ENCODE data around the gene SAMD9. TPM values are rescaled to one million over a fixed set of nuclear protein-coding genes. Genes with fewer than 3 reads are reported as not detected.

The SAMD9 gene
- total RNA-seq, 1 experiment from 2014 or later, result not detected

- H3K23ac ChIP-seq (ENCODE audit: insufficient read length, low read depth, low read length), result no peak overlapping the region
- H2BK15ac ChIP-seq (ENCODE audit: low read depth, low read length), result no peak overlapping the region
- no peaks in the 10 kb centered on the region for H4K20me1 ChIP-seq (ENCODE audit: control insufficient read depth, insufficient read depth, insufficient read length)
- no peak overlapping the region for H3K56ac ChIP-seq (ENCODE audit: insufficient read length, low read depth, low read length)
- H3K4ac ChIP-seq (ENCODE audit: low read depth, low read length), result no peak overlapping the region
- no peaks in the 10 kb centered on the region for H3K27me3 ChIP-seq (ENCODE audit: insufficient read depth, low read length)
- no peak for TF ChIP-seq CTCF (conservative IDR thresholded peaks at IDR 0.05)
- H3K27ac ChIP-seq (ENCODE audit: insufficient read length, low read depth, low read length), result no peak overlapping the region
- H2BK5ac ChIP-seq (ENCODE audit: insufficient read length, low read length), result no peak overlapping the region
- no peaks in the 10 kb centered on the region for H3K9me3 ChIP-seq (ENCODE audit: control insufficient read depth, low read depth, low read length)
- no peak overlapping the region for H3K18ac ChIP-seq (ENCODE audit: insufficient read length, low read depth, low read length)
- H2BK120ac ChIP-seq (ENCODE audit: low read depth, low read length, poor library complexity, severe bottlenecking), result no peak overlapping the region
- H3T11ph ChIP-seq (ENCODE audit: low read length), result no peak overlapping the region
- H3K4me1 ChIP-seq (ENCODE audit: insufficient read depth, low read length), result no peaks in the 10 kb centered on the region
- H3K79me1 ChIP-seq (ENCODE audit: insufficient read depth, low read depth, low read length, poor library complexity, severe bottlenecking), result no peaks in the 10 kb centered on the region
- no peak for DNase-seq
- no peak overlapping the region for H3K4me2 ChIP-seq (ENCODE audit: insufficient read depth, insufficient read length, low read length)
- H4K5ac ChIP-seq (ENCODE audit: insufficient read length, low read depth, low read length), result no peak overlapping the region
- no peak overlapping the region for H4K91ac ChIP-seq (ENCODE audit: insufficient read length, low read depth, low read length)
- no peak overlapping the region for H3K27ac Mint-ChIP-seq
- H2AK5ac ChIP-seq (ENCODE audit: insufficient read length, low read length), result no peak overlapping the region
- no peaks in the 10 kb centered on the region for H3K79me2 ChIP-seq (ENCODE audit: insufficient read depth, low read length)
- no peaks in the 10 kb centered on the region; the same call in 1 of the 2 replicates for H3K27me3 Mint-ChIP-seq (ENCODE audit: low read depth)
- peaks cover 3 to 4% of the 10 kb centered on the region in 2 experiments for H3K4me1 Mint-ChIP-seq
- no CpG with 5 or more reads among the region's 6 CpGs for WGBS (ENCODE audit: extremely low coverage, insufficient read length, low lambda C conversion rate)
- H3K23me2 ChIP-seq (ENCODE audit: insufficient read length, low read depth, low read length, poor library complexity, severe bottlenecking), result no peaks in the 10 kb centered on the region
- no peak overlapping the region for H3K9ac ChIP-seq (ENCODE audit: extremely low read depth, insufficient read length, low read length)
- no peak overlapping the region for H3K14ac ChIP-seq (ENCODE audit: insufficient read depth, low read length)
- no peak overlapping the region for H2BK20ac ChIP-seq (ENCODE audit: low read depth, low read length, poor library complexity, severe bottlenecking)
- H3K9me3 Mint-ChIP-seq, result no peaks in the 10 kb centered on the region
- no peak overlapping the region for H2BK12ac ChIP-seq (ENCODE audit: insufficient read length, low read depth, low read length)
- no peak overlapping the region for H2AFZ ChIP-seq (ENCODE audit: low read length)
- H4K8ac ChIP-seq (replicated peaks; ENCODE audit: insufficient read length, low read depth, low read length), result no peak overlapping the region
- H3K4me3 Mint-ChIP-seq, result no peak overlapping the region
- no peaks in the 10 kb centered on the region for H3K36me3 Mint-ChIP-seq (ENCODE audit: insufficient read depth in 1 of 3, low read depth in 3 of 3)
Measured at GRCh38 chr7:93051660-93052059, 66.1 kb downstream of the SAMD9 start.

Other genes starting within 250 kb of the SAMD9 start
- not detected in 2 replicates for gene SAMD9L, start 30.4 kb upstream of the SAMD9 start, total RNA-seq (2021)
- not detected in 2 replicates for gene HEPACAM2, start 108.5 kb upstream of the SAMD9 start, total RNA-seq (2021)
- gene VPS50, start 114.4 kb upstream of the SAMD9 start, total RNA-seq (2021), result 9.5 and 13.6 TPM in 2 replicates

All from H9 (cell line).